Neutrophil (primary cell): ENCODE measurements around the gene TRPV2.

Experiments
- H3K27ac ChIP-seq: fragments of 200-600 bp; sonication (generic); 2 replicates; pipeline ENCODE4 v1.5.1; 2016; ENCODE audit warnings: mild to moderate bottlenecking, moderate library complexity
- H3K27me3 ChIP-seq: fragments of 200-600 bp; sonication (generic); 2 replicates; pipeline ENCODE4 v1.6.0; 2016; ENCODE audit warnings: mild to moderate bottlenecking
- H3K36me3 ChIP-seq: fragments of 200-600 bp; sonication (generic); 2 replicates; pipeline ENCODE4 v1.5.1; 2017
- H3K4me1 ChIP-seq, 2 experiments: fragments of 200-600 bp in 1 of 2; sonication (generic) in 1 of 2; 1 replicate in 1 of 2; 2 replicates in 1 of 2; pipeline versions ENCODE4 v1.5.1 to v1.6.1; 2013 to 2016; ENCODE audit warnings: low read depth in 1 of 2, low read length in 1 of 2, mild to moderate bottlenecking in 1 of 2, moderate library complexity in 1 of 2; ENCODE audit not compliant: control insufficient read depth in 1 of 2, insufficient read depth in 1 of 2
- H3K4me3 ChIP-seq, 2 experiments: fragments of 200-600 bp in 1 of 2; sonication (generic) in 1 of 2; 1 replicate in 1 of 2; 2 replicates in 1 of 2; pipeline ENCODE4 v1.5.1; 2013 to 2016; ENCODE audit warnings: low read depth in 1 of 2, low read length in 1 of 2, mild to moderate bottlenecking in 1 of 2, moderate library complexity in 1 of 2
- H3K9me3 ChIP-seq: fragments of 200-600 bp; sonication (generic); 2 replicates; pipeline ENCODE4 v1.5.1; 2016
- CTCF ChIP-seq: fragments of 200-600 bp; sonication (generic); IDR thresholded peaks from 2 replicates; pipeline ENCODE4 v1.5.1; 2016; ENCODE audit warnings: antibody characterized with exemption

The TRPV2 gene

GRCh38 chr17:16419074-16419928 lies 3.9 kb downstream of the TRPV2 start:
- peaks cover 68% of the 10 kb centered on the region for H3K36me3 ChIP-seq
- no peak for TF ChIP-seq CTCF
- no peak overlapping the region for H3K4me3 ChIP-seq
- no peaks in the 10 kb centered on the region for H3K9me3 ChIP-seq
- H3K27me3 ChIP-seq, result no peaks in the 10 kb centered on the region
- H3K27ac ChIP-seq, result no peak overlapping the region
- peaks cover 22 to 25% of the 10 kb centered on the region in 2 experiments for H3K4me1 ChIP-seq

GRCh38 chr17:16419929-16420271 lies 4.5 kb downstream of the TRPV2 start:
- no peaks in the 10 kb centered on the region for H3K27me3 ChIP-seq
- no peak overlapping the region for H3K27ac ChIP-seq
- H3K4me1 ChIP-seq, result peaks cover 21 to 22% of the 10 kb centered on the region in 2 experiments
- H3K9me3 ChIP-seq, result no peaks in the 10 kb centered on the region
- H3K36me3 ChIP-seq, result peaks cover 69% of the 10 kb centered on the region
- no peak for TF ChIP-seq CTCF
- no peak overlapping the region for H3K4me3 ChIP-seq

- H3K4me3 ChIP-seq, result no peak overlapping the region
- no peaks in the 10 kb centered on the region for H3K27me3 ChIP-seq
- H3K9me3 ChIP-seq, result no peaks in the 10 kb centered on the region
- H3K4me1 ChIP-seq, result peaks cover 0 to under 1% of the 10 kb centered on the region in 2 experiments
- H3K36me3 ChIP-seq, result peaks cover 92% of the 10 kb centered on the region
- no peak for TF ChIP-seq CTCF
- H3K27ac ChIP-seq, result no peak overlapping the region
These were observed 7.0 kb downstream of the TRPV2 start for GRCh38 chr17:16422416-16422815.

GRCh38 chr17:16423226-16423872 lies 8.0 kb downstream of the TRPV2 start:
- no peaks in the 10 kb centered on the region for H3K27me3 ChIP-seq
- no peak for TF ChIP-seq CTCF
- no peaks in the 10 kb centered on the region for H3K4me1 ChIP-seq
- H3K36me3 ChIP-seq, result peaks cover 92% of the 10 kb centered on the region
- no peaks in the 10 kb centered on the region for H3K9me3 ChIP-seq
- no peak overlapping the region for H3K27ac ChIP-seq
- H3K4me3 ChIP-seq, result no peak overlapping the region

- Histone ChIP-seq H3K27ac (no peak overlapping the region), H3K9me3 (no peaks in the 10 kb centered on the region), H3K27me3 (no peaks in the 10 kb centered on the region), H3K4me3 (no peak overlapping the region), H3K4me1 (no peaks in the 10 kb centered on the region), H3K36me3 (peaks cover 91% of the 10 kb centered on the region)
- TF ChIP-seq CTCF, result no peak
These were observed 9.8 kb downstream of the TRPV2 start for GRCh38 chr17:16425202-16425601.
